Astrocyte of the cerebellum (primary cell): ENCODE data around the gene RELB.
"Not testable (repeated sequence)": the region's sequence is repeated elsewhere in the genome, so short reads cannot be mapped to it uniquely, and the experiment has no call there.

Experiments
- DNase-seq: peaks from one replicate; pipeline ENCODE4 v3.0.0-alpha.2; 2011; ENCODE audit warnings: low read depth
- H3K4me3 ChIP-seq: 2 replicates; pipeline ENCODE4 v1.5.1; 2011; ENCODE audit warnings: mild to moderate bottlenecking, low read depth, low read length, moderate library complexity
- CTCF ChIP-seq: IDR thresholded peaks from 2 replicates; pipeline ENCODE4 v1.5.1; 2012; ENCODE audit warnings: low read length, low read depth, moderate library complexity, mild to moderate bottlenecking; ENCODE audit errors: missing control alignments
- in situ Hi-C: cut with HindIII; loops from 2 replicates; pipeline ENCODE4 v1.10.0; 2017; ENCODE audit warnings: low sequenced_read_pairs

The RELB gene

GRCh38 chr19:44990966-44991365 is 10.3 kb upstream of the RELB start:
- in situ Hi-C loops = no loop called here
- no peak for DNase-seq
- no peak overlapping the region for H3K4me3 ChIP-seq
- TF ChIP-seq CTCF = no peak

GRCh38 chr19:44992336-44993163 is 8.7 kb upstream of the RELB start:
- in situ Hi-C loops = no loop called here
- DNase-seq = no peak
- TF ChIP-seq CTCF = no peak
- no peak overlapping the region for H3K4me3 ChIP-seq

GRCh38 chr19:44993526-44993925 is 7.7 kb upstream of the RELB start:
- no peak for DNase-seq
- in situ Hi-C loops = no loop called here
- no peak overlapping the region for H3K4me3 ChIP-seq
- TF ChIP-seq CTCF = no peak

DNA sequence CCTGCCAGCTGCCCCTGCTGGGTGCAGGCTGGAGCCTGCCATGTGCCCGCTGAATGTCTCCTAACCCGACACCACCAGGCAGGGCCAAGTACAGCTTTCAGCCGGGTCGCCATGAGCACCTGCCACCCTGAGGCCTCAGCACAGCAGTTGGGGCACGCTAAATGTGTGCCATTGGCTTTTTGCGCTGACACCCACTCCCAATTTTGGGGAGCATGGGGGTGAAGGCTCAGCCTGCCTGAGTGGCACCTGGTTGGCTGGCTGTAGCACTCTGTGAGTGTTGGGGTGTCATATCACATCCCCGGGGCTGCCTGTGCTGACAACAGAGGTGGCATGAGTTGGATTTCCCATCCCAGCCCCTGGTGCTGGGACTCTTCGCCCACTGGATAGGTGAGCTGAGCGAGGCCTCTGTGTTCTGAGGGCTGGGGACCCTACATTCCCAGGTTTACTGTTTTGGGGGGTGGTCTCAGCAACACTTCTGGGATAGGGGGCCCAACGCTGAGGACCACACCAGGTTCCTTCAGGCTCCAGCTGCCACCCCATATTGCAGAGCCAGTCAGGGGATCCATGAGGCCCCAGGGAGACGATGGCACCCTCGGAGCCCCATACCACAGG is 7.2 kb upstream of the RELB start:
- in situ Hi-C loops = no loop called here
- DNase-seq = no peak
- no peak for TF ChIP-seq CTCF
- H3K4me3 ChIP-seq = no peak overlapping the region

DNA sequence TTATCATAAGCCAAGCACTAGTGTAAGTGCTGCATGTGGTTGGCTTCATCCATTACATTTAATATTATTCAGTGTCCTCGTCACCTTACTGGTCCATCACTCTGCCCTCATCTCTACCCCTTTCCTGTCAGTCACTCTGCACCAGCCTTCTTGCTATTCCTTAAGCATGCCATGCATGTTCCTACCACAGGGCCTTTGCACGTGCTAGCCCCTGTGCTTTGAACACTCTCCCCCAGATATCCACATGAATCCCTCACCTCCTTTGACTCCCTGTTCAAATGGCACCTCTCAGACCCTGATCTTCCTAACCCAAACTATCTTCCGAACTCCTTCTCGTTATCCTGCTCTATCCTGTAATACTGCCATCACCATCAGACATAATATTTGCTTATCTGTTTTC is 3.2 kb upstream of the RELB start:
- no peak overlapping the region for H3K4me3 ChIP-seq
- no peak for TF ChIP-seq CTCF
- in situ Hi-C loops = no loop called here
- DNase-seq = no peak

GRCh38 chr19:44999131-44999925 is 1.9 kb upstream of the RELB start:
- H3K4me3 ChIP-seq, DNase-seq, in situ Hi-C loops: not testable (repeated sequence)

- in situ Hi-C loops, DNase-seq: not testable (repeated sequence)
- peak overlapping the region; percentile 30 for H3K4me3 ChIP-seq
Measured at GRCh38 chr19:45000665-45001064, 599 bp upstream of the RELB start.
